ENCODE measurements around the gene CA11.

The CA11 gene

DNA sequence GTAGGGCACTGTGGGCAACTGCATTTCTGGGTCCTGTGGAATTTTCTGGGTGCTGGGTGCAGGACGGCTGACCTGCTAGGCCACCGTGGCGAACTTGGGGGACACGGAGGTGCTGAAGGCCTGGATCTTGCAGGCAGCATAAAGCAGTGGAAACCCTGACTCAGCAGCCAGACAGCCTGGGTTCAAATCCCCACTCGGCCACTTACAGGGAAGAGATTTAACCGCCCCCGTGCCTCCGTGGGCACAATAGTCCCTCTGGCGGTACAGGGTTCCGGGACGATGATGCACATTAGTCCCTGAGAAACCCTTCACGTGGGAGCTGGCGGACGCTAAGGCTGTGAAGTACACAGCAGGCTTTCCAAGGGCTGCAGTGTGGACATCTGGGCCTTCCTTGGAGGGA is 34.1 kb downstream of the CA11 start:
- no peak for DNase-seq

DNA sequence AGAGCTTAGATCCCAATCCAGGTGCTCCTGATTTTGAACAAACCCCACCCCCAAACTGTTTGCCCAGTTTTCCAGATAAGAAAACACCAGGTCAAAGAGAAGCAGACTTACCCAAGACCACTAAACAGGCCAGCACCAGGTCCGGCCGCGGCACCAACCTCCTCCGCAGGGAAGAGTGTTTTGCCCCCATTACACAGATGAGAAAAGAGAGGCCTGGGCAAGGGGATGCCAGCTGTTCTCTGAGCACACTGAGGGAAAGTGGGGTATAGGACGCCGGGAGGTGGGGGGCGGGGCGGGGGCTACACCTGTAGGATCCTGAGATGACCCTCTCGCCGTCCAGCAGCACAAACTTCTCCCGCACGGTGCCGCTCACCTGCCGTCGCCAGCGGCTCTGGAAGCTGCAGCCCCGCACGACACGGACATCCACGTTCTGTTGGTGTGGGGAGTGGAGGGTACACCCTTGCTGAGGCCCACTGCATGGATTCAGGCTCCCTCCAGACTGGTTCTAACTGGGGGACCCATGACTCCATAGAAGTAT is 36.3 kb downstream of the CA11 start:
- DNase-seq: no peak

DNA sequence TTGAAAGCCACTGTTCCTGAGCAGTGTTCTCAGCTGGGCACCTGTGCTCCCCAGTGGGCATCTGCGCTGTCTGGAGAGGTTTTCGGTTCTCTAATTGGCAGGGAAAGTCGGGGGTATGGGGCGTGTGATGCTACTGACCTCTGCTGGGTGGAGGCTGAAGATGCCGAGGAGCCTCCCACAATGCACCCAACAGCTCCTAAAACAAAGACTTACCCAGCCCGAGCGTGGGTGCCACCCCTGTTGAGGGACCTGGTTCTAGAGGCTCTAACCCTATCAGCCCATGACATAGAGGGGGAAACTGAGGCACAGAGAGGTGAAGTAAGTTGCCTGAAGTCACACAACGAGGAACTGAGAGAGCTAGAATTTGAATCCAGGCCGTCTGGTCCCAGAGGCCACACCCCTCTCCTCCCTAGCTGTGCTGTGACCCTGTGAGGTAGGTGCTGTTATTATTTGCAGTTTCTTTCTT is 37.2 kb downstream of the CA11 start:
- DNase-seq: peak; percentile 63

DNA sequence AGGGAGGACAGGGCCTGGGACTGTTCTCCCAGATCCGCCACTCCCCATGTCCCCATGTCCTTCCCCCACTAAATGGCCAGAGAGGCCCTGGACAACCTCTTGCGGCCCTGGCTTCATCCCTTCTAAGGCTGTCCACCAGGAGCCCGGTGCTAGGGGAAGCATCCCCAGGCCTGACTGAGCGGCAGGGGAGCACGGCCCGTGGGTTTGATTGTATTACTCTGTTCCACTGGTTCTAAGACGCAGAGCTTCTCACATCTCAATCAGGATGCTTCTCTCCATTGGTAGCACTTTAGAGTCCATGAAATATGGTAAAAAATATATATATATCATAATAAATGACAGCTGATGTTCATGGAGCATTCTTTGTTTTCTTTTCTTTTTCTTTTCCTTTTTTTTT is 38.6 kb downstream of the CA11 start:
- no peak for DNase-seq

DNA sequence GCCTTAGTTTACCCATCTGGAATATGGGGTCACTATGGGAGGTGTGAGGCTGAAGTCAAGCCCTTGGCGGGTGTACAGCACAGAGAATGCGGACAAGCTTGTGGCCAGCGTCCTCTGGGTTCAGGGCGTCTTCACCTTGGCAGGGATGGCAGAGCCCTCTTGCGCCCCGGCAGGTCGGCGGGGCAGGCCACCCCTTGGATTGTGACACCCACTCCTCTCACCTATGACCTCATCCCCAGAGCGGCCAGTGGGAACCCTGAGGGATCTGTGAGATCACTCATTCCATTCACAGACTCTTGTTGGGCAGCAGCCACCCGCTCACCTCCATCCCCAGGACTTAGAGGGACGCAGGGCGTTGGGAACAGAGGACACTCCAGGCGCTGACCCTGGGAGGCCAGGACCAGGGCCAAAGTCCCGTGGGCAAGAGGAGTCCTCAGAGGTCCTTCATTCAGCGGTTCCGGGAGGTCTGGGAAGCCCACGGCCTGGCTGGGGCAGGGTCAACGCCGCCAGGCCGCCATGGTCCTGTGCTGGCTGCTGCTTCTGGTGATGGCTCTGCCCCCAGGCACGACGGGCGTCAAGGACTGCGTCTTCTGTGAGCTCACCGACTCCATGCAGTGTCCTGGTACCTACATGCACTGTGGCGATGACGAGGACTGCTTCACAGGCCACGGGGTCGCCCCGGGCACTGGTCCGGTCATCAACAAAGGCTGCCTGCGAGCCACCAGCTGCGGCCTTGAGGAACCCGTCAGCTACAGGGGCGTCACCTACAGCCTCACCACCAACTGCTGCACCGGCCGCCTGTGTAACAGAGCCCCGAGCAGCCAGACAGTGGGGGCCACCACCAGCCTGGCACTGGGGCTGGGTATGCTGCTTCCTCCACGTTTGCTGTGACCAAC is 39.3 kb downstream of the CA11 start, which contains the start of gene SPACA4:
Gene SPACA4, plus strand, starts transcription at position 280 of the 896 bp plus-strand sequence. Its CDS starts 237 bp downstream, at position 517.
- no peak for DNase-seq

DNA sequence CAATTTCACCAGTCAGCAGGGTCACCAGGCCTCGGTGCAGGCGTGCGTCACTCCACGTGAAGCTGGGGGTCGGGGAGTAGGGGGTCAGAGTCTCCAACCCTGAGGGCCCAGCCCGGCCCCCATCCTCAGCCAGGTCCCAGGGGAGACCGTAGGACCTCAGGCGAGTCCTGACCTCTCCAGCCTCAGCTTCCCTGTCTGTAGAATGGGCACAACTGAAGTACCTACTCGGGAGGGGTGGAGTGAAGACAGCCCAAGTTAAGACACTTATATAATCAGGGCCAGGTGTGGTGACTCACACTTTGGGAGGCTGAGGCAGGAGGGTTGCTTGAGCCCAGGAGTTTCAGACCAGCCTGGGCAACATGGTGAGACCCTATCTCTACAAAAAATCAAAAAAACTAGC is 42.1 kb downstream of the CA11 start:
- no peak for DNase-seq

DNA sequence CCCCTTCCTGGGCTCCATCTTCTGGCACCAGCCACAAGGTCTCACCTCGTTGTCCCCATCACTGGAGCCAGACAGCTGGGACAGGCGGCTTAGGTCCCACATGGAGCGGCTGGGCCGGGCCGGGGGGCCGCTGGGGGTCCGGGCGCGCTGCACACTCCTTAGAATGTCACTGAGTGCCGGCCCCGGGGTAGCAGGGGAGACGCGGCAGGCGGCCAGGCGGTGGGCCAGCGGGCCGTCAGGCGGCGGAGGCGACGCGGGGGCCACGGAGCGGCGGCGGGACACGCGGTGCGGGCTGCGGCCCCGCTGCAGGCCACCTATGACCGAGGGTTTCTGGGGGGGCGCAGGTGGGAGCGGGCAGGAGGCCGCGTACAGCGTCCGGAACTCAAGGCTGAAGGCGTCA is 42.5 kb downstream of the CA11 start:
- DNase-seq: no peak

DNA sequence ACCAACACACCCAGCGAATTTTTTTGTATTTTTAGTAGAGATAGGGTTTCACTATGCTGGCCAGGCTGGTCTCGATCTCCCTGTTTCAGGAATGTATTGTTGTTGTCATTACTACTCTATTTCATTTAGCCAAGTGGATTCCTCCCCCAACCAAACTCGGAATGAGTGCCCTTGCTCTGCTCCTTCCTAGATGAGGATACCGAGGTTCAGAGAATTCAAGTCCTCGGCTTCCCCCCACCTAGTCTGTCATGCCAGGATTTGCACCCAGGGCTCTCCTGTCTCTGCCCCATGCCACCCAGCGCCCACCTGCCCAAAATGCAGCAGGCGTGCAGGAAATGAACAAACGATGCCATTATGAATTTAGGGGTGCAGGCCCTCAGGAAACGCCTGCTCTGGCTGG is 43.0 kb downstream of the CA11 start:
- DNase-seq: no peak

DNA sequence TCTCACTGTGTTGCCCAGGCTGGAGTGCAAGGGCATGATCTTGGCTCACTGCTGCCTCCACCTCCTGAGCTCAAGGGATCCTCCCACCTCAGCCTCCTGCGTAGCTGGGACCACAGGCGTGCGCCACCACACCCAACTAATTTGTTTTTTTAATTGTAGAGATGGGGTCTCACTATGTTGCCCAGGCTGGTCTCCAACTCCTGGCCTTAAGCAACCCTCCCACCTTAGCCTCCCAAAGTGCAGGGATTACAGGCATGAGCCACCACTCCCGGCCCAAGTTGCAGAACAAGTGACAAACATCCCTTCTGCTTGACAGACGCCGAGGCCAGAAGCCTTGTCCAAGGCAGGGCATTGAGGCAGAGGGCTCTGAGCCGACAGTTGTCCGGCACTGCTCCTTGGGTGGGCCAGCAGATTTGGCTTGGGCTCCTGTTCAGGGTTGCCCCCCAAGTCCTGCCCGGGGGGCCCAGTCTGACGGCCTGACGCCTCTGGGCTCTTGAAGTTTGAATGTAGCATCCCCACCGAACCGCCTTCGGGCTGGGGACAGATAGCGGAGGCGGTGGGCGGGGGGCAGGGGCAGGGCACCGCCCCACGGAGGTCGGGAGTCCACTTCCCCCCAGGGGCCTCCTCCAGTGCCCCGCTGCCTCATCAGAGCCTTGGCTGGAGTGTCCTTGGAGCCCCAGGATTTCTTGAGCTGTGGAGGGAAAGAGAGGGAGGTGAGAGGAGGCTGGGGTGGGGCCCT is 45.1 kb downstream of the CA11 start:
- DNase-seq: no peak

DNA sequence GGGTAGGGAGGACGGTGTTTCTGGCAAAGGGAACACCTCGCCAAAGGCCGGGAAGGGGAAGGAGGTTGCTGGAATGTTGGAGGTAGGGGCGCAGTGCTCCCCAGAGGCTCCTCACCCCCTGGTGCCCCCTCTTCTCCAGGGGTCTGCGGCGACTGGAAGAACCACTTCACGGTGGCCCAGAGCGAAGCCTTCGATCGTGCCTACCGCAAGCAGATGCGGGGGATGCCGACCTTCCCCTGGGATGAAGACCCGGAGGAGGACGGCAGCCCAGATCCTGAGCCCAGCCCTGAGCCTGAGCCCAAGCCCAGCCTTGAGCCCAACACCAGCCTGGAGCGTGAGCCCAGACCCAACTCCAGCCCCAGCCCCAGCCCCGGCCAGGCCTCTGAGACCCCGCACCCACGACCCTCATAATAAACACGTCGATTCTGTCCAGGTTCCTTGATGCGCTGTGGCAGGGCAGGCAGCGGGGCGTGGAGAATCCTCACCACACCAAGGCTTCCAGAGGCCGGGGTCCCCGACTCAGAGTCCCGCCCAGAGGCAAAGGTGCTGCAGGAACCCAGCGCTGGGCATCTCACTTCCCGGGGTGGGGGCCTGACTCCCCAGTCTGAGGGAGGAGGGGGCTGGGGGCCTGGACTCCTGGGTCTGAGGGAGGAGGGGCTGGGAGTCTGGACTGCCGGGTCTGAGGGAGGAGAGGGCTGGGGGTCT is 46.8 kb downstream of the CA11 start:
- DNase-seq: no peak

DNA sequence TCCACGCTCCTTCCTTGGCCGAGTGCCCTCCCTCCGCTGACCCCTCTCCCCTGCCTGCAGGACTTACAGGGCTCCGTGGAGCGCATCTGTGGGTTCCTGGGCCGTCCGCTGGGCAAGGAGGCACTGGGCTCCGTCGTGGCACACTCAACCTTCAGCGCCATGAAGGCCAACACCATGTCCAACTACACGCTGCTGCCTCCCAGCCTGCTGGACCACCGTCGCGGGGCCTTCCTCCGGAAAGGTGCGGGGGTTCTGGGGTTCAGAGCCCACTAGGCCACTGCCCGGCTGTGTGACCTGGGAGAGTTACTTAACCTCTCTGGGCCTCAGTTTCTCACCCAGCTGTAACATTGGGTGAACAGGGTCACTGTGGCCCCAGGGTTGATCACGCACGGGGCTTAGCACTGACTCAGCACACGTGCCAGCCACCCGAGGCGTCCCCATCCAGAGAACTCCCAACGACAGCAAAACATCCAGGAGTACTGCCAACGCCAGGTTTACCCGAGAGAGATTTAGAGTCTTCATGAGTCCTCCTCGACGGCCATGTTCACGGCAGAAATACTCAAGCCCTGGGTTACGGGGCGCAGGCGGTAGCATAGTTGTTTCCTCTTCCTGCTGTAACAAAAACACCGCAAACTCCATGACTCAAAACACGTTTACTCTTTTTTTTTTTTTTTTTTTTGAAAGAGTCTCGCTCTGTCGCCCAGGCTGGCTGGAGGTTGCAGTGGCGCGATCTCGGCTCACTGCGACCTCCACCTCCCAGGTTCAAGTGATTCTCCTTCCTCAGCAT is 49.1 kb downstream of the CA11 start:
- peak; percentile 62 for DNase-seq

DNA sequence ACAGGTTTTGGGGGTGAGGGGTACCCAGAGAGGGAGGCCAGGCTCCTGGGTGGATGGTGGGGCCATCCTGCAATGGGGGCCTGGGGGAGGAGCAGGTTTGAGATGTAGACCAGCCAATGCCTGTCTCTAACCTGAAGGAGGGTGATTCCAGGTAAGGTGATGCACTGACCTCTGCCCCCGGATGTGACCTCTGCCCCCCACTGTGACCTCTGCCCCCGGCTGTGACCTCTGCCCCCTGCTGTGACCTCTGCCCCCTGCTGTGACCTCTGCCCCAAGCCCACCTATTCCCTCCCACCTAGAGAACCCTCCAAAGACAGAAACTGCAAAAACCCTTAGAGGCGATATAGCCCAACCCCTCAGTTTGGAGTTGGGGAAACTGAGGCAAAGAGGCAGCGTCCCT is 49.8 kb downstream of the CA11 start:
- DNase-seq: no peak

DNA sequence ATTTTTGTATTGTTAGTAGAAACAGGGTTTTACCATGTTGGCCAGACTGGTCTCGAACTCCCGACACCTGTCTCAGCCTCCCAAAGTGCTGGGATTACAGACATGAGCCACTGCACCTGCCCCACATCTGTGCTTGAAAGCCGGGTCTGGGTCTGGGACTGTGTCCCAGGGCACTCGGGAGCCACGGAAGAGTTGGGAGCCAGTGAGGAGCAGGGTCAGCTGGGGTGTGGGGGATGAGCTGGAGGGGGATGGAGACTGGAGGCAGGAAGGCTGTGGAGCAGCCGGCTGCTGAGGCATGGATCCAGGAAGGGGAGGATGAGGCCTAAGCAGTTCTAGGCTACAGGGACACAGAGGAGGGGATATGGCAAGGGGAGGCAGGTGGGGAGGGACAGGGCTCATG is 50.2 kb downstream of the CA11 start:
- no peak for DNase-seq

DNA sequence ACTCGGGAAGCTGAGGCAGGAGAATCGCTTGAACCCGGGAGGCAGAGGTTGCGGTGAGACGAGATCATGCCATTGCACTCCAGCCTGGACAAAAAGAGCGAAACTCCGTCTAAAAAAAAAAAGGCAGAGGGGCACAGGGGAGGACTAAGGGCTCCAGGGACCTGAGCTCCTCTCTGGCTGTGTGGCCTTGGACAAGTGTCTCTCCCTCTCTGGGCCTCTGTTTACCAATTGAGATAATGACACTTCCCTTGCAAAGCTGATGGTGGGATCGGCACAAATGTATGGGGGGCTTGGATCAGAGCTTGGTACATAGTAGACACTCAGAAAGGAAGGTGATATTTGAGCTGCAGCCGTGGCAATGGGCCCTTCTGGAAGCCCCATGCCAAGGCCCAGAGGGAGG is 50.8 kb downstream of the CA11 start:
- no peak for DNase-seq

DNA sequence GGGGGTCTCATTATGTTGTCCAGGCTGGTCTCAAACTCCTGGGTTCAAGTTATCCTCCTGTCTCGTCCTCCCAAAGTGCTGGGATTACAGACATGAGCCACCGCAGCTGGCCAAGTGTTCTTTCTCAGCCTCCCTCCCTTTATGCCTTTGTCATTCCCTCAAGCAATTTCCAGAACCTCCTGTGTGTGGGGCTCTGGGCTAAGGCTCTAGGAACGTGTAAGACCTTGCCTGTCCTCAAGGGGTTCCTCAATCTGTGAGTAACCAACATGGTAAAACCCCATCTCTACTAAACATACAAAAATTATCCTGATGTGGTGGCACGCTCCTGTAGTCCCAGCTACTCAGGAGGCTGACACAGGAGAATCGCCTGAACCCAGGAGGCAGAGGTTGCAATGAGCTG is 55.0 kb downstream of the CA11 start:
- DNase-seq: no peak

DNA sequence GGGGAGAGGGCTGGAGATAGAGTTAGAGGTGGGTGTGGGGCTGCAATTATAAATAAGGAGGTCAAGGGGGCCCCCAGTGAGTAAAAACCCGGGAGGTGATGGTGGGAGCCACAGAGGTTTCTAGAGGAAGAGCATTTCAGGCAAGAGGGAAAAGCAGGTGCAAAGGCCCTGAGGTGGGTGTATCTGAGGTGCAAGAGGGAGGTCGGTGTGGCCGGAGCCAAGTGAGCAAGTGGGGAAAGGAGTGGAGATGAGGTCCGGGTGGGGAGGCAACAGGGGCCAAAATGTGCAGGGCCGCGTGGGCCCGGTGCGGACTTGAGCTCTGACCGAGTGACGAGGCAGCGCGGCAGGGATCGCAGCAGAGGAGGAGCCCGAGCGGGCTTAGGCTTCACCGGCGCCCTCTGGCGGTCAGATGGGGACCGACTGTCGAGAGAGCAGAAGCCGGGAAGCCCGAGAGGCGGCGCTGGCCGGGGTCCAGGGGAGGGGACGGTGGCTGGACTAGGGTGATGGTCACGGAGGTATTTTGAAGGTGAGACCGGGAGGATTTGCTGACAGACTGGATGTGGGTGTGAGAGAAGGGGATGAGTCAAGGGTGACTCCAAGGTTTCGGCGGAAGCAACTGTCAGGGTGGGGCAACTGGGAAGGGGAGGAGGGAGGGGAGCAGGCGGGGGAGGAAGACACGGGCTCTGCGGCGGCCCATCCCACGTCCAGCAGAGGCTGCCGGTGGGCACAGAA is 57.2 kb downstream of the CA11 start:
- peak; percentile 93 for DNase-seq
